HCT116 (cell line): ENCODE measurements around the gene KLF4.

Experiments used
- EGR1 ChIP-seq: IDR thresholded peaks from 2 replicates; pipeline ENCODE4 v1.6.1; 2012; ENCODE audit warnings: low read depth
- EZH2 ChIP-seq: fragments of 200-600 bp; sonication (generic); IDR thresholded peaks from 2 replicates; pipeline ENCODE4 v1.6.1; 2017; ENCODE audit warnings: antibody characterized with exemption, mixed run types
- EZH2phosphoT487 ChIP-seq: fragments of 200-600 bp; IDR thresholded peaks from 2 replicates; pipeline ENCODE4 v1.6.1; 2018; ENCODE audit warnings: antibody characterized with exemption, borderline replicate concordance
- POLR2A ChIP-seq: IDR thresholded peaks from 2 replicates; pipeline ENCODE4 v1.7.0; 2011; ENCODE audit warnings: borderline replicate concordance; ENCODE audit not compliant: insufficient read depth, insufficient read length; ENCODE audit errors: extremely low read depth
- POLR2AphosphoS5 ChIP-seq: IDR thresholded peaks from 2 replicates; pipeline ENCODE4 v1.6.1; 2011; ENCODE audit warnings: mild to moderate bottlenecking, low read depth, low read length, moderate library complexity
- REST ChIP-seq: IDR thresholded peaks from 2 replicates; pipeline ENCODE4 v1.6.1; 2012; ENCODE audit warnings: low read depth
- YY1 ChIP-seq: IDR thresholded peaks from 2 replicates; pipeline ENCODE4 v1.6.1; 2011; ENCODE audit warnings: low read length, low read depth, moderate library complexity, mild to moderate bottlenecking; ENCODE audit not compliant: insufficient replicate concordance; ENCODE audit errors: extremely low read depth
- TF ChIP-seq, protein P1 (sequence below), 3 experiments: fragments of 200-600 bp in 1 of 3; sonication (generic) in 1 of 3; IDR thresholded peaks in 2 of 3; conservative IDR thresholded peaks in 1 of 3; 2 replicates each; pipeline ENCODE4 v1.5.1; 2012 to 2017; ENCODE audit warnings: low read depth in 2 of 3, low read length in 2 of 3, antibody characterized with exemption in 1 of 3, borderline replicate concordance in 1 of 3, control low read depth in 1 of 3, mild to moderate bottlenecking in 1 of 3, mixed read lengths in 1 of 3, mixed run types in 1 of 3, moderate library complexity in 1 of 3; ENCODE audit not compliant: insufficient read depth in 1 of 3
- TF ChIP-seq, protein P2 (sequence below): IDR thresholded peaks from 2 replicates; pipeline ENCODE4 v1.6.1; 2012

GRCh38 chr9:107472581-107473340, 16.8 kb downstream of the KLF4 start:
- TF ChIP-seq, protein P1, sequence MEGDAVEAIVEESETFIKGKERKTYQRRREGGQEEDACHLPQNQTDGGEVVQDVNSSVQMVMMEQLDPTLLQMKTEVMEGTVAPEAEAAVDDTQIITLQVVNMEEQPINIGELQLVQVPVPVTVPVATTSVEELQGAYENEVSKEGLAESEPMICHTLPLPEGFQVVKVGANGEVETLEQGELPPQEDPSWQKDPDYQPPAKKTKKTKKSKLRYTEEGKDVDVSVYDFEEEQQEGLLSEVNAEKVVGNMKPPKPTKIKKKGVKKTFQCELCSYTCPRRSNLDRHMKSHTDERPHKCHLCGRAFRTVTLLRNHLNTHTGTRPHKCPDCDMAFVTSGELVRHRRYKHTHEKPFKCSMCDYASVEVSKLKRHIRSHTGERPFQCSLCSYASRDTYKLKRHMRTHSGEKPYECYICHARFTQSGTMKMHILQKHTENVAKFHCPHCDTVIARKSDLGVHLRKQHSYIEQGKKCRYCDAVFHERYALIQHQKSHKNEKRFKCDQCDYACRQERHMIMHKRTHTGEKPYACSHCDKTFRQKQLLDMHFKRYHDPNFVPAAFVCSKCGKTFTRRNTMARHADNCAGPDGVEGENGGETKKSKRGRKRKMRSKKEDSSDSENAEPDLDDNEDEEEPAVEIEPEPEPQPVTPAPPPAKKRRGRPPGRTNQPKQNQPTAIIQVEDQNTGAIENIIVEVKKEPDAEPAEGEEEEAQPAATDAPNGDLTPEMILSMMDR (IDR thresholded peaks at IDR 0.05 in 2 of 3, conservative IDR thresholded peaks at IDR 0.05 in 1 of 3; ENCODE audit: borderline replicate concordance in 1 of 3, insufficient read depth in 1 of 3, low read depth in 2 of 3, low read length in 2 of 3) = no peak
- no peak for TF ChIP-seq REST
- no peak for TF ChIP-seq POLR2A
- no peak for TF ChIP-seq YY1
- TF ChIP-seq EGR1 = no peak
- no peak for TF ChIP-seq POLR2AphosphoS5
- TF ChIP-seq EZH2phosphoT487 = no peak
- TF ChIP-seq EZH2 = no peak
- TF ChIP-seq, protein P2, sequence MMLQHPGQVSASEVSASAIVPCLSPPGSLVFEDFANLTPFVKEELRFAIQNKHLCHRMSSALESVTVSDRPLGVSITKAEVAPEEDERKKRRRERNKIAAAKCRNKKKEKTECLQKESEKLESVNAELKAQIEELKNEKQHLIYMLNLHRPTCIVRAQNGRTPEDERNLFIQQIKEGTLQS = no peak
